HepG2 (cell line): Measurements from ENCODE around the gene H19. TPM values are rescaled to one million over a fixed set of nuclear protein-coding genes. Genes with fewer than 3 reads are reported as not detected.

Experiments
- IKZF1 ChIP-seq: fragments of 450-650 bp; IDR thresholded peaks from 2 replicates; pipeline ENCODE4 v1.7.1; 2016
- MIXL1 ChIP-seq: IDR thresholded peaks from 2 replicates; pipeline ENCODE4 v1.6.1; 2016
- NFKB2 ChIP-seq: sonication (generic); formaldehyde crosslinking; IDR thresholded peaks from 2 replicates; pipeline ENCODE4 v1.4.0; 2020; ENCODE audit warnings: missing genetic modification reagents, borderline replicate concordance
- NR1H2 ChIP-seq: sonication (generic); formaldehyde crosslinking; IDR thresholded peaks from 2 replicates; pipeline ENCODE4 v1.8.1; 2022; ENCODE audit warnings: low read depth, missing genetic modification reagents, borderline replicate concordance
- PCBP1 ChIP-seq: fragments of 200-400 bp; formaldehyde crosslinking; IDR thresholded peaks from 2 replicates; pipeline ENCODE4 v1.6.1; 2017; ENCODE audit warnings: mild to moderate bottlenecking, low read depth, low read length, borderline replicate concordance
- POLR2AphosphoS5 ChIP-seq: IDR thresholded peaks from 2 replicates; pipeline ENCODE4 v1.6.1; 2012; ENCODE audit warnings: low read depth, low read length
- RAD51 ChIP-seq: fragments of 450-650 bp; IDR thresholded peaks from 2 replicates; pipeline ENCODE4 v1.6.1; 2016; ENCODE audit warnings: borderline replicate concordance
- RARA ChIP-seq: IDR thresholded peaks from 2 replicates; pipeline ENCODE4 v1.6.1; 2016; ENCODE audit warnings: missing genetic modification reagents, missing compliant biosample characterization
- RBM39 ChIP-seq: fragments of 200-400 bp; formaldehyde crosslinking; IDR thresholded peaks from one replicate; pipeline ENCODE4 v1.6.1; 2018; ENCODE audit warnings: antibody characterized with exemption, mild to moderate bottlenecking, low read depth, low read length; ENCODE audit not compliant: poor library complexity, severe bottlenecking
- RXRB ChIP-seq: IDR thresholded peaks from 2 replicates; pipeline ENCODE4 v1.6.1; 2016; ENCODE audit warnings: borderline replicate concordance, missing genetic modification reagents, missing compliant biosample characterization
- SALL1 ChIP-seq: sonication (generic); formaldehyde crosslinking; IDR thresholded peaks from 2 replicates; pipeline ENCODE4 v1.8.0; 2022; ENCODE audit warnings: mild to moderate bottlenecking, missing genetic modification reagents
- WIZ ChIP-seq: sonication (generic); formaldehyde crosslinking; IDR thresholded peaks from 2 replicates; pipeline ENCODE4 v1.5.1; 2020; ENCODE audit warnings: mild to moderate bottlenecking, missing genetic modification reagents
- ZFP1 ChIP-seq: IDR thresholded peaks from 2 replicates; pipeline ENCODE4 v1.6.1; 2016
- ZFP36L2 ChIP-seq: sonication (generic); formaldehyde crosslinking; IDR thresholded peaks from 2 replicates; pipeline ENCODE4 v1.4.0; 2020; ENCODE audit warnings: missing genetic modification reagents
- ZKSCAN5 ChIP-seq: sonication (generic); formaldehyde crosslinking; IDR thresholded peaks from 2 replicates; pipeline ENCODE4 v1.5.1; 2020; ENCODE audit warnings: mild to moderate bottlenecking, missing genetic modification reagents
- ZMYM3 ChIP-seq: sonication (generic); formaldehyde crosslinking; IDR thresholded peaks from 2 replicates; pipeline ENCODE4 v1.5.1; 2020; ENCODE audit warnings: mild to moderate bottlenecking, missing genetic modification reagents
- ZNF496 ChIP-seq: sonication (generic); formaldehyde crosslinking; IDR thresholded peaks from 2 replicates; pipeline ENCODE4 v1.8.1; 2023; ENCODE audit warnings: mild to moderate bottlenecking, moderate library complexity, missing genetic modification reagents; ENCODE audit not compliant: insufficient replicate concordance
- ZNF747 ChIP-seq: sonication (generic); formaldehyde crosslinking; IDR thresholded peaks from 2 replicates; pipeline ENCODE4 v1.8.1; 2023; ENCODE audit warnings: missing genetic modification reagents, mild to moderate bottlenecking, borderline replicate concordance
- ZNF839 ChIP-seq: sonication (generic); formaldehyde crosslinking; IDR thresholded peaks from 2 replicates; pipeline ENCODE4 v1.4.0; 2020; ENCODE audit warnings: missing genetic modification reagents, mild to moderate bottlenecking, borderline replicate concordance
- polyA plus RNA-seq, 8 experiments: library from polyadenylated mRNA; depleted of rRNA in 3 of 8; stranded (reverse) in 7 of 8; unstranded in 1 of 8; fragments of >200 nt; fragmentation: Illumina TruSeq in 4 of 8; extraction: Trizol in 4 of 8; gene quantifications; 2 replicates each; pipeline versions ENCODE4 v1.2.1 to v1.2.3, GENCODE V29; 2011 to 2016; ENCODE audit warnings: low read depth in 4 of 8, missing spikeins in 1 of 8, mixed read lengths in 1 of 8; ENCODE audit not compliant: insufficient read depth in 1 of 8
- total RNA-seq, 5 experiments: library from RNA; depleted of rRNA; stranded (reverse); fragments of >200 nt; fragmentation: Illumina TruSeq; extraction: Trizol; gene quantifications; 2 replicates each; pipeline ENCODE4 v1.2.3, GENCODE V29; 2016; ENCODE audit warnings: low read depth in 1 of 5
- TF ChIP-seq, protein P1 (sequence below): sonication (generic); formaldehyde crosslinking; IDR thresholded peaks from 2 replicates; pipeline ENCODE4 v1.4.0; 2020; ENCODE audit warnings: missing genetic modification reagents
- TF ChIP-seq, protein P2 (sequence below): sonication (generic); formaldehyde crosslinking; IDR thresholded peaks from 2 replicates; pipeline ENCODE4 v1.4.0; 2020; ENCODE audit warnings: missing genetic modification reagents

The H19 gene
- total and polyA plus RNA-seq, 2 of the 13 experiments (the other 11 are each of a cell fraction or from before 2014, with no cell fraction given) = 1.2 to 2.4 TPM

DNA sequence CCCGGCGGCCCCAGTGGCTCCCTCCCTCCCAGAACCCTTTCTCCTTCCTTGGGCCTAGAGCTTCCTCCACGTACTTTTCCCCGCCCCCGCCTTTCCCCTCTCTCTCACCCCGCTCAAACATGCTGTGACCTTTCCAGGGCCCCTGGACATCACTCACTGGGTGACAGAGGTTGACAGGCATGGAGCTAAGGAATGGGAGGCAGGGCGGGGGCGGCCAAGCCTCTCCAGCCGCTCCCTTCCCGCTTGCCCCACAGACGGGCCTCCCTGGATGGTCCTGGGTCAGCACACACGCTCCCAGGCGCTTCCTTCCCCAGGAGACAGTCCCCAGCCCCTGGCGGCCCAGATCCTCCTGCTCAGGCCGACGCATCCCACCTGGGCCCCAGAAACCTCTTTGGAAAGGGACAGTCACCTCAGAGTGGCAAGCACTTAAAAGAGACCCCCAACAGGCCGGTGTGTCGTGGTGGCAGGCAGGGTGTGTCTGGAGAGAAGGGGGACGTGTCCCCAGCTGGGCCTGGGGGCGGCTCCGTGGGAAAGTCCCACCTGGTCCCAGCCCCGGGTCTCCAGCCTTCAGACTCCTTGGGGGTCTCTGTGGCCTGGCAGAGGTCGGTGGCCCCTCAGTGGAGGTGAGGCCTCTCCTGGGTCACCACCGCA, 8.8 kb downstream of the H19 start (continued):
- TF ChIP-seq ZNF496 (CRISPR knock-in tag) = no peak
- no peak for TF ChIP-seq WIZ (CRISPR knock-in tag)
- no peak for TF ChIP-seq ZFP1 (CRISPR knock-in tag)
- no peak for TF ChIP-seq MIXL1 (CRISPR knock-in tag)
- peak; percentile 23; the same call in 1 of the 2 replicates for TF ChIP-seq POLR2AphosphoS5
- no peak for TF ChIP-seq RBM39
- no peak for TF ChIP-seq NFKB2 (CRISPR knock-in tag)
- no peak for TF ChIP-seq IKZF1
- no peak for TF ChIP-seq RAD51
- no peak for TF ChIP-seq ZKSCAN5 (CRISPR knock-in tag)
- no peak for TF ChIP-seq PCBP1
- peak; percentile 72 for TF ChIP-seq RXRB (CRISPR knock-in tag)
- peak; percentile 93 for TF ChIP-seq RARA
- TF ChIP-seq, protein P1, sequence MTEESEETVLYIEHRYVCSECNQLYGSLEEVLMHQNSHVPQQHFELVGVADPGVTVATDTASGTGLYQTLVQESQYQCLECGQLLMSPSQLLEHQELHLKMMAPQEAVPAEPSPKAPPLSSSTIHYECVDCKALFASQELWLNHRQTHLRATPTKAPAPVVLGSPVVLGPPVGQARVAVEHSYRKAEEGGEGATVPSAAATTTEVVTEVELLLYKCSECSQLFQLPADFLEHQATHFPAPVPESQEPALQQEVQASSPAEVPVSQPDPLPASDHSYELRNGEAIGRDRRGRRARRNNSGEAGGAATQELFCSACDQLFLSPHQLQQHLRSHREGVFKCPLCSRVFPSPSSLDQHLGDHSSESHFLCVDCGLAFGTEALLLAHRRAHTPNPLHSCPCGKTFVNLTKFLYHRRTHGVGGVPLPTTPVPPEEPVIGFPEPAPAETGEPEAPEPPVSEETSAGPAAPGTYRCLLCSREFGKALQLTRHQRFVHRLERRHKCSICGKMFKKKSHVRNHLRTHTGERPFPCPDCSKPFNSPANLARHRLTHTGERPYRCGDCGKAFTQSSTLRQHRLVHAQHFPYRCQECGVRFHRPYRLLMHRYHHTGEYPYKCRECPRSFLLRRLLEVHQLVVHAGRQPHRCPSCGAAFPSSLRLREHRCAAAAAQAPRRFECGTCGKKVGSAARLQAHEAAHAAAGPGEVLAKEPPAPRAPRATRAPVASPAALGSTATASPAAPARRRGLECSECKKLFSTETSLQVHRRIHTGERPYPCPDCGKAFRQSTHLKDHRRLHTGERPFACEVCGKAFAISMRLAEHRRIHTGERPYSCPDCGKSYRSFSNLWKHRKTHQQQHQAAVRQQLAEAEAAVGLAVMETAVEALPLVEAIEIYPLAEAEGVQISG (CRISPR knock-in tag) = 0 out of 2 replicates have a peak, but pooled peaks have one; percentile 30
- no peak for TF ChIP-seq ZFP36L2 (CRISPR knock-in tag)
- no peak for TF ChIP-seq NR1H2
- TF ChIP-seq, protein P2, sequence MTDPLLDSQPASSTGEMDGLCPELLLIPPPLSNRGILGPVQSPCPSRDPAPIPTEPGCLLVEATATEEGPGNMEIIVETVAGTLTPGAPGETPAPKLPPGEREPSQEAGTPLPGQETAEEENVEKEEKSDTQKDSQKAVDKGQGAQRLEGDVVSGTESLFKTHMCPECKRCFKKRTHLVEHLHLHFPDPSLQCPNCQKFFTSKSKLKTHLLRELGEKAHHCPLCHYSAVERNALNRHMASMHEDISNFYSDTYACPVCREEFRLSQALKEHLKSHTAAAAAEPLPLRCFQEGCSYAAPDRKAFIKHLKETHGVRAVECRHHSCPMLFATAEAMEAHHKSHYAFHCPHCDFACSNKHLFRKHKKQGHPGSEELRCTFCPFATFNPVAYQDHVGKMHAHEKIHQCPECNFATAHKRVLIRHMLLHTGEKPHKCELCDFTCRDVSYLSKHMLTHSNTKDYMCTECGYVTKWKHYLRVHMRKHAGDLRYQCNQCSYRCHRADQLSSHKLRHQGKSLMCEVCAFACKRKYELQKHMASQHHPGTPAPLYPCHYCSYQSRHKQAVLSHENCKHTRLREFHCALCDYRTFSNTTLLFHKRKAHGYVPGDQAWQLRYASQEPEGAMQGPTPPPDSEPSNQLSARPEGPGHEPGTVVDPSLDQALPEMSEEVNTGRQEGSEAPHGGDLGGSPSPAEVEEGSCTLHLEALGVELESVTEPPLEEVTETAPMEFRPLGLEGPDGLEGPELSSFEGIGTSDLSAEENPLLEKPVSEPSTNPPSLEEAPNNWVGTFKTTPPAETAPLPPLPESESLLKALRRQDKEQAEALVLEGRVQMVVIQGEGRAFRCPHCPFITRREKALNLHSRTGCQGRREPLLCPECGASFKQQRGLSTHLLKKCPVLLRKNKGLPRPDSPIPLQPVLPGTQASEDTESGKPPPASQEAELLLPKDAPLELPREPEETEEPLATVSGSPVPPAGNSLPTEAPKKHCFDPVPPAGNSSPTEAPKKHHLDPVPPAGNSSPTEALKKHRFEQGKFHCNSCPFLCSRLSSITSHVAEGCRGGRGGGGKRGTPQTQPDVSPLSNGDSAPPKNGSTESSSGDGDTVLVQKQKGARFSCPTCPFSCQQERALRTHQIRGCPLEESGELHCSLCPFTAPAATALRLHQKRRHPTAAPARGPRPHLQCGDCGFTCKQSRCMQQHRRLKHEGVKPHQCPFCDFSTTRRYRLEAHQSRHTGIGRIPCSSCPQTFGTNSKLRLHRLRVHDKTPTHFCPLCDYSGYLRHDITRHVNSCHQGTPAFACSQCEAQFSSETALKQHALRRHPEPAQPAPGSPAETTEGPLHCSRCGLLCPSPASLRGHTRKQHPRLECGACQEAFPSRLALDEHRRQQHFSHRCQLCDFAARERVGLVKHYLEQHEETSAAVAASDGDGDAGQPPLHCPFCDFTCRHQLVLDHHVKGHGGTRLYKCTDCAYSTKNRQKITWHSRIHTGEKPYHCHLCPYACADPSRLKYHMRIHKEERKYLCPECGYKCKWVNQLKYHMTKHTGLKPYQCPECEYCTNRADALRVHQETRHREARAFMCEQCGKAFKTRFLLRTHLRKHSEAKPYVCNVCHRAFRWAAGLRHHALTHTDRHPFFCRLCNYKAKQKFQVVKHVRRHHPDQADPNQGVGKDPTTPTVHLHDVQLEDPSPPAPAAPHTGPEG = no peak
- no peak for TF ChIP-seq ZNF747 (CRISPR knock-in tag)
- TF ChIP-seq ZMYM3 = no peak
- no peak for TF ChIP-seq SALL1 (CRISPR knock-in tag)
- TF ChIP-seq ZNF839 (CRISPR knock-in tag) = no peak
